ENCODE data around the gene IL12RB1. TPM values are rescaled to one million over a fixed set of nuclear protein-coding genes. Genes with fewer than 3 reads are reported as not detected.

IL12RB1 gene
- total and polyA plus RNA-seq, 2 of the 8 experiments (the other 6 are each of a cell fraction or from before 2014, with no cell fraction given), result 0.03 TPM; not detected in 1

- Histone ChIP-seq H2BK5ac (ENCODE audit: low read depth, low read length) (no peak overlapping the region), H3K36me3 (ENCODE audit: control insufficient read depth in 2 of 4, insufficient read depth in 4 of 4, low read length in 3 of 4) (no peaks in the 10 kb centered on the region), H3K14ac (ENCODE audit: insufficient read length) (no peak overlapping the region), H2BK15ac (ENCODE audit: low read length) (no peak overlapping the region), H3K4me2 (ENCODE audit: insufficient read depth in 1 of 2, low read depth in 2 of 2, low read length in 2 of 2) (no peak overlapping the region), H3K79me1 (ENCODE audit: low read depth, low read length) (no peaks in the 10 kb centered on the region), H3K27me3 (replicated peaks in 1 of 4; ENCODE audit: control insufficient read depth in 3 of 4, extremely low read depth in 1 of 4, insufficient read depth in 3 of 4, low read length in 3 of 4) (peaks cover 0 to 8% (median 6%) of the 10 kb centered on the region in 4 experiments; a peak in 4 of 7 replicates), H3K79me2 (ENCODE audit: control insufficient read depth in 1 of 2, insufficient read depth in 2 of 2, low read length in 2 of 2) (no peaks in the 10 kb centered on the region), H2BK12ac (ENCODE audit: low read depth, low read length) (no peak overlapping the region), H3K9ac (replicated peaks in 1 of 4; ENCODE audit: extremely low read depth in 1 of 4, low read depth in 3 of 4, low read length in 3 of 4) (no peak overlapping the region), H4K5ac (ENCODE audit: insufficient read length, low read depth, low read length) (no peak overlapping the region), H2BK120ac (replicated peaks; ENCODE audit: low read depth, low read length) (no peak overlapping the region), H2AK5ac (ENCODE audit: low read depth, low read length) (no peak overlapping the region), H2BK20ac (ENCODE audit: low read length) (no peak overlapping the region), H3K27ac (ENCODE audit: low read depth, low read length) (no peak overlapping the region), H3K18ac (ENCODE audit: extremely low read depth, low read length) (no peak overlapping the region), H4K8ac (ENCODE audit: extremely low read depth, insufficient read depth, low read length) (no peak overlapping the region), H2AFZ (ENCODE audit: low read length) (no peak overlapping the region), H3K4me3 (ENCODE audit: extremely low read depth in 1 of 4, insufficient read depth in 2 of 4, low read depth in 3 of 4, low read length in 4 of 4) (no peak overlapping the region), H4K20me1 (replicated peaks in 1 of 2; ENCODE audit: control insufficient read depth in 1 of 2, insufficient read depth in 2 of 2, low read length in 2 of 2) (no peaks in the 10 kb centered on the region), H3K56ac (replicated peaks; ENCODE audit: insufficient read length, low read depth, low read length) (no peak overlapping the region), H3K23me2 (ENCODE audit: low read depth, low read length) (peaks cover 7% of the 10 kb centered on the region; the same call in 1 of the 2 replicates), H4K91ac (replicated peaks; ENCODE audit: insufficient read length, low read length) (no peak overlapping the region), H3K4me1 (replicated peaks in 1 of 4; ENCODE audit: control insufficient read depth in 3 of 4, insufficient read depth in 4 of 4, low read length in 3 of 4) (peaks cover 3 to 14% (median 9%) of the 10 kb centered on the region in 4 experiments; a peak in 6 of 7 replicates), H3K9me3 (ENCODE audit: insufficient read depth in 2 of 2, low read depth in 1 of 2, low read length in 1 of 2) (no peaks in the 10 kb centered on the region), H3K23ac (ENCODE audit: insufficient read length) (no peak overlapping the region), H3K4ac (replicated peaks; ENCODE audit: insufficient read length, low read depth, low read length) (no peak overlapping the region)
- TF ChIP-seq GABPA (IDR thresholded peaks at IDR 0.05; ENCODE audit: borderline replicate concordance, insufficient read depth, low read length), result no peak
- no peak for TF ChIP-seq SIN3A (conservative IDR thresholded peaks at IDR 0.05 in 1 of 2, IDR thresholded peaks at IDR 0.05 in 1 of 2; ENCODE audit: low read depth in 1 of 2, low read length in 2 of 2)
- no peak for TF ChIP-seq RXRA (IDR thresholded peaks at IDR 0.05; ENCODE audit: insufficient read depth, low read depth, low read length)
- no peak for TF ChIP-seq EP300 (IDR thresholded peaks at IDR 0.05; ENCODE audit: borderline replicate concordance in 1 of 2, low read depth in 2 of 2, low read length in 2 of 2)
- no peak for TF ChIP-seq CHD1 (IDR thresholded peaks at IDR 0.05; ENCODE audit: low read depth, low read length)
- TF ChIP-seq USF2 (IDR thresholded peaks at IDR 0.05; ENCODE audit: low read length), result no peak
- no peak for TF ChIP-seq HDAC6 (IDR thresholded peaks at IDR 0.05; ENCODE audit: low read depth, low read length)
- 100% methylated on average over 2 of the region's 2 CpGs; no CpG with 5 or more reads in 1 of the 2 experiments for WGBS, 2 experiments (ENCODE audit: extremely low coverage in 1 of 2, insufficient coverage in 1 of 2, insufficient read length in 1 of 2, insufficient replicate concordance in 2 of 2, low coverage in 1 of 2, low lambda C conversion rate in 2 of 2, missing lambda C conversion rate in 1 of 2)
- ChIA-PET CTCF (ENCODE audit: partially characterized antibody) (no interaction called here), POLR2A (ENCODE audit: partially characterized antibody) (no interaction called here)
- DNase-seq (ENCODE audit: low read depth in 1 of 2, low spot score in 2 of 2) (no peak), FAIRE-seq (no peak)
Measured at GRCh38 chr19:18096258-18096657, 9.5 kb upstream of the IL12RB1 start.
